SK-N-MC (cell line): ENCODE data around the gene ADGB.

Source experiments
- EZH2 ChIP-seq: fragments of 200-600 bp; sonication (generic); IDR thresholded peaks from one replicate; pipeline ENCODE4 v1.6.1; 2017; ENCODE audit warnings: antibody characterized with exemption
- POLR2AphosphoS5 ChIP-seq: IDR thresholded peaks from 2 replicates; pipeline ENCODE4 v1.6.1; 2012; ENCODE audit warnings: mild to moderate bottlenecking, low read depth, low read length, borderline replicate concordance

GRCh38 chr6:146741609-146742008 is 142.8 kb downstream of the ADGB start:
- TF ChIP-seq EZH2 (no peak), POLR2AphosphoS5 (no peak)
